H1 (cell line): ENCODE measurements around the gene MRPL55. TPM values are rescaled to one million over a fixed set of nuclear protein-coding genes. Genes with fewer than 3 reads are reported as not detected.
A peak's percentile ranks its signal among the peaks of the same experiment; 100 is the strongest.

Experiments used
- CTCF ChIA-PET: fragments of 300-600 bp; sonication (Branson Sonifier 250); formaldehyde crosslinking; loops from one replicate; lab custom pipeline; 2021; ENCODE audit not compliant: partially characterized antibody; lab: Charles Lee
- POLR2A ChIA-PET: fragments of 300-600 bp; sonication (Branson Sonifier 250); formaldehyde crosslinking; loops from one replicate; lab custom pipeline; 2021; ENCODE audit warnings: inconsistent platforms; ENCODE audit not compliant: partially characterized antibody; lab: Charles Lee
- DNase-seq, 2 experiments: peaks; one replicate each; pipeline versions ENCODE4 v3.0.0 to v3.0.0-alpha.2; 2010 to 2022; ENCODE audit warnings: low spot score in 2 of 2, low read depth in 1 of 2, mixed read lengths in 1 of 2
- FAIRE-seq: peaks from 2 replicates; lab custom pipeline; 2011; peaks lifted over from hg19 to GRCh38; lab: Jason Lieb, UNC
- H2AFZ ChIP-seq: 2 replicates; pipeline ENCODE4 v1.8.1; 2012; ENCODE audit warnings: low read length, inconsistent platforms
- H2AK5ac ChIP-seq: 2 replicates; pipeline ENCODE4 v1.6.1; 2013; ENCODE audit warnings: low read depth, low read length
- H2BK120ac ChIP-seq: replicated peaks from 2 replicates; pipeline ENCODE3; 2013; ENCODE audit warnings: low read depth, low read length, inconsistent platforms
- H2BK12ac ChIP-seq: 2 replicates; pipeline ENCODE4 v1.6.1; 2013; ENCODE audit warnings: low read depth, low read length
- H2BK15ac ChIP-seq: 2 replicates; pipeline ENCODE4 v1.6.1; 2013; ENCODE audit warnings: low read length
- H2BK20ac ChIP-seq: 2 replicates; pipeline ENCODE4 v1.6.1; 2013; ENCODE audit warnings: low read length
- H2BK5ac ChIP-seq: 2 replicates; pipeline ENCODE4 v1.6.1; 2013; ENCODE audit warnings: low read depth, low read length
- H3K14ac ChIP-seq: 2 replicates; pipeline ENCODE4 v1.6.1; 2013; ENCODE audit warnings: inconsistent platforms; ENCODE audit not compliant: insufficient read length
- H3K18ac ChIP-seq: 2 replicates; pipeline ENCODE4 v1.6.1; 2013; ENCODE audit warnings: low read length; ENCODE audit errors: extremely low read depth
- H3K23ac ChIP-seq: 2 replicates; pipeline ENCODE4 v1.6.1; 2013; ENCODE audit warnings: inconsistent platforms; ENCODE audit not compliant: insufficient read length
- H3K23me2 ChIP-seq: 2 replicates; pipeline ENCODE4 v1.6.1; 2013; ENCODE audit warnings: low read depth, low read length
- H3K27ac ChIP-seq: 2 replicates; pipeline ENCODE4 v1.6.1; 2011; ENCODE audit warnings: low read depth, low read length, inconsistent platforms
- H3K27me3 ChIP-seq, 4 experiments: replicated peaks in 1 of 4; 1 replicate in 1 of 4; 2 replicates in 3 of 4; pipeline versions ENCODE4 v1.6.1 to v1.8.1; 2011 to 2013; ENCODE audit warnings: low read length in 3 of 4, mild to moderate bottlenecking in 3 of 4, inconsistent platforms in 2 of 4, mixed read lengths in 2 of 4, moderate library complexity in 1 of 4; ENCODE audit not compliant: control insufficient read depth in 3 of 4, insufficient read depth in 3 of 4; ENCODE audit errors: extremely low read depth in 1 of 4
- H3K36me3 ChIP-seq, 4 experiments: 2 replicates each; pipeline versions ENCODE4 v1.6.1 to v1.8.1; 2011 to 2013; ENCODE audit warnings: mild to moderate bottlenecking in 4 of 4, low read length in 3 of 4, moderate library complexity in 2 of 4, control low read depth in 1 of 4, inconsistent platforms in 1 of 4; ENCODE audit not compliant: insufficient read depth in 4 of 4, control insufficient read depth in 2 of 4
- H3K4ac ChIP-seq: replicated peaks from 2 replicates; pipeline ENCODE3; 2013; ENCODE audit warnings: low read length, low read depth, mixed read lengths, inconsistent platforms; ENCODE audit not compliant: insufficient read length
- H3K4me1 ChIP-seq, 4 experiments: replicated peaks in 1 of 4; 1 replicate in 1 of 4; 2 replicates in 3 of 4; pipeline versions ENCODE4 v1.6.1 to v1.8.1; 2011 to 2013; ENCODE audit warnings: low read length in 3 of 4, inconsistent platforms in 2 of 4, mixed read lengths in 1 of 4; ENCODE audit not compliant: insufficient read depth in 4 of 4, control insufficient read depth in 3 of 4
- H3K4me2 ChIP-seq, 2 experiments: 2 replicates each; pipeline versions ENCODE4 v1.6.1 to v1.8.1; 2011 to 2013; ENCODE audit warnings: low read depth in 2 of 2, low read length in 2 of 2, control low read depth in 1 of 2, inconsistent platforms in 1 of 2, mild to moderate bottlenecking in 1 of 2; ENCODE audit not compliant: insufficient read depth in 1 of 2
- H3K4me3 ChIP-seq, 4 experiments: fragments of 200-600, 300-600 bp in 1 of 4; sonication (generic), shearing (Covaris generic), sonication (Bioruptor Twin) in 1 of 4; 2 replicates each; pipeline versions ENCODE4 v1.5.1 to v1.8.1; 2011 to 2016; ENCODE audit warnings: low read length in 4 of 4, low read depth in 3 of 4, control low read depth in 2 of 4, inconsistent platforms in 2 of 4, mild to moderate bottlenecking in 2 of 4, mixed read lengths in 1 of 4, moderate library complexity in 1 of 4; ENCODE audit not compliant: insufficient read depth in 2 of 4; ENCODE audit errors: extremely low read depth in 1 of 4
- H3K56ac ChIP-seq: replicated peaks from 2 replicates; pipeline ENCODE3; 2013; ENCODE audit warnings: low read depth, mild to moderate bottlenecking, mixed read lengths, low read length, inconsistent platforms; ENCODE audit not compliant: insufficient read length
- H3K79me1 ChIP-seq: 2 replicates; pipeline ENCODE4 v1.6.1; 2013; ENCODE audit warnings: low read depth, low read length, control low read depth
- H3K79me2 ChIP-seq, 2 experiments: 2 replicates each; pipeline versions ENCODE4 v1.6.1 to v1.8.1; 2012 to 2013; ENCODE audit warnings: low read length in 2 of 2, mild to moderate bottlenecking in 2 of 2, inconsistent platforms in 1 of 2; ENCODE audit not compliant: insufficient read depth in 2 of 2, control insufficient read depth in 1 of 2
- H3K9ac ChIP-seq, 4 experiments: replicated peaks in 1 of 4; 1 replicate in 1 of 4; 2 replicates in 3 of 4; pipeline versions ENCODE4 v1.6.1 to v1.8.1; 2011 to 2013; ENCODE audit warnings: low read depth in 3 of 4, low read length in 3 of 4, control low read depth in 2 of 4, mild to moderate bottlenecking in 2 of 4, moderate library complexity in 2 of 4, inconsistent platforms in 1 of 4; ENCODE audit errors: extremely low read depth in 1 of 4
- H3K9me3 ChIP-seq, 2 experiments: 2 replicates each; pipeline versions ENCODE4 v1.6.1 to v1.8.1; 2012 to 2013; ENCODE audit warnings: mild to moderate bottlenecking in 2 of 2, moderate library complexity in 2 of 2, control low read depth in 1 of 2, inconsistent platforms in 1 of 2, low read depth in 1 of 2, low read length in 1 of 2, mixed read lengths in 1 of 2; ENCODE audit not compliant: insufficient read depth in 2 of 2
- H4K20me1 ChIP-seq, 2 experiments: replicated peaks in 1 of 2; 2 replicates each; pipeline versions ENCODE3 to v1.8.1; 2011 to 2013; ENCODE audit warnings: inconsistent platforms in 2 of 2, low read length in 2 of 2, mild to moderate bottlenecking in 1 of 2; ENCODE audit not compliant: insufficient read depth in 2 of 2, control insufficient read depth in 1 of 2
- H4K5ac ChIP-seq: 2 replicates; pipeline ENCODE4 v1.6.1; 2013; ENCODE audit warnings: low read length, low read depth, mixed read lengths, inconsistent platforms; ENCODE audit not compliant: insufficient read length
- H4K8ac ChIP-seq: 2 replicates; pipeline ENCODE4 v1.8.0; 2013; ENCODE audit warnings: mild to moderate bottlenecking, moderate library complexity, low read length, inconsistent platforms; ENCODE audit not compliant: insufficient read depth; ENCODE audit errors: extremely low read depth
- H4K91ac ChIP-seq: replicated peaks from 2 replicates; pipeline ENCODE3; 2013; ENCODE audit warnings: low read length, mixed read lengths, inconsistent platforms; ENCODE audit not compliant: insufficient read length
- BACH1 ChIP-seq: IDR thresholded peaks from 2 replicates; pipeline ENCODE4 v1.6.1; 2012; ENCODE audit warnings: low read length, improper control_type of control experiment
- BCL11A ChIP-seq, 2 experiments: IDR thresholded peaks; one replicate each; pipeline ENCODE4 v1.6.1; 2011; ENCODE audit warnings: low read depth in 2 of 2, low read length in 2 of 2, mild to moderate bottlenecking in 2 of 2
- CBX5 ChIP-seq: fragments of 300-800, 300-1000 bp; sonication (generic); IDR thresholded peaks from 2 replicates; pipeline ENCODE4 v1.7.1; 2016; ENCODE audit warnings: antibody characterized with exemption, low read length, low read depth
- CHD2 ChIP-seq: IDR thresholded peaks from 2 replicates; pipeline ENCODE4 v1.6.1; 2012; ENCODE audit warnings: low read length, improper control_type of control experiment
- KDM1A ChIP-seq: fragments of 200-600, 300-600 bp; sonication (generic); IDR thresholded peaks from 2 replicates; pipeline ENCODE4 v1.7.1; 2016; ENCODE audit warnings: mild to moderate bottlenecking, low read length, borderline replicate concordance
- PHF8 ChIP-seq: fragments of 200-600 bp; sonication (generic); conservative IDR thresholded peaks from 2 replicates; pipeline ENCODE4 v1.7.1; 2012; ENCODE audit warnings: low read depth, mild to moderate bottlenecking, inconsistent platforms, low read length, moderate library complexity
- RAD21 ChIP-seq, 2 experiments: IDR thresholded peaks in 1 of 2; conservative IDR thresholded peaks in 1 of 2; 2 replicates each; pipeline ENCODE4 v1.6.1; 2011; ENCODE audit warnings: low read depth in 2 of 2, low read length in 2 of 2, improper control_type of control experiment in 1 of 2, inconsistent platforms in 1 of 2, mild to moderate bottlenecking in 1 of 2, moderate library complexity in 1 of 2
- SIN3A ChIP-seq, 2 experiments: IDR thresholded peaks in 1 of 2; conservative IDR thresholded peaks in 1 of 2; 2 replicates each; pipeline ENCODE4 v1.6.1; 2011 to 2012; ENCODE audit warnings: low read length in 2 of 2, improper control_type of control experiment in 1 of 2, low read depth in 1 of 2, mild to moderate bottlenecking in 1 of 2
- SIX5 ChIP-seq: IDR thresholded peaks from 2 replicates; pipeline ENCODE4 v1.6.1; 2011; ENCODE audit warnings: mild to moderate bottlenecking, low read depth, low read length
- WGBS, 2 experiments: shearing (Covaris generic) in 1 of 2; methylation state at CpG; one replicate each; pipeline versions ENCODE4 v1.1.6 to v1.1.7; 2013 to 2015; ENCODE audit warnings: low lambda C conversion rate in 2 of 2, mixed read lengths in 2 of 2, inconsistent platforms in 1 of 2, low coverage in 1 of 2, missing lambda C conversion rate in 1 of 2; ENCODE audit not compliant: insufficient replicate concordance in 2 of 2, insufficient coverage in 1 of 2, insufficient read length in 1 of 2; ENCODE audit errors: extremely low coverage in 1 of 2, missing lambda C conversion rate in 1 of 2; 5-methylcytosine and 5-hydroxymethylcytosine counted together
- polyA plus RNA-seq, 7 experiments: library from polyadenylated mRNA; depleted of rRNA in 3 of 7; stranded (reverse) in 5 of 7; unstranded in 2 of 7; fragments of >200 nt in 5 of 7; fragments of 200-250 nt in 2 of 7; gene quantifications; 1 replicate in 5 of 7; 2 replicates in 1 of 7; 4 replicates in 1 of 7; pipeline versions ENCODE4 v1.2.1 to v1.2.3, GENCODE V29; 2011 to 2013; ENCODE audit warnings: missing spikeins in 2 of 7, mixed read lengths in 2 of 7
- total RNA-seq: library from RNA; stranded (reverse); fragmentation: NEBNext Ultra II Directional; extraction: Animal tissue kit (Norgen Biotek cat#: 25700); gene quantifications from 2 replicates; pipeline ENCODE4 v1.2.1, GENCODE V29; 2021
- TF ChIP-seq, protein P1 (sequence below): IDR thresholded peaks from 2 replicates; pipeline ENCODE4 v1.6.1; 2011; ENCODE audit warnings: low read length, improper control_type of control experiment

Gene MRPL55
- total and polyA plus RNA-seq, 2 of the 8 experiments (the other 6 are each of a cell fraction or from before 2014, with no cell fraction given): 59.0 to 244 TPM

DNA sequence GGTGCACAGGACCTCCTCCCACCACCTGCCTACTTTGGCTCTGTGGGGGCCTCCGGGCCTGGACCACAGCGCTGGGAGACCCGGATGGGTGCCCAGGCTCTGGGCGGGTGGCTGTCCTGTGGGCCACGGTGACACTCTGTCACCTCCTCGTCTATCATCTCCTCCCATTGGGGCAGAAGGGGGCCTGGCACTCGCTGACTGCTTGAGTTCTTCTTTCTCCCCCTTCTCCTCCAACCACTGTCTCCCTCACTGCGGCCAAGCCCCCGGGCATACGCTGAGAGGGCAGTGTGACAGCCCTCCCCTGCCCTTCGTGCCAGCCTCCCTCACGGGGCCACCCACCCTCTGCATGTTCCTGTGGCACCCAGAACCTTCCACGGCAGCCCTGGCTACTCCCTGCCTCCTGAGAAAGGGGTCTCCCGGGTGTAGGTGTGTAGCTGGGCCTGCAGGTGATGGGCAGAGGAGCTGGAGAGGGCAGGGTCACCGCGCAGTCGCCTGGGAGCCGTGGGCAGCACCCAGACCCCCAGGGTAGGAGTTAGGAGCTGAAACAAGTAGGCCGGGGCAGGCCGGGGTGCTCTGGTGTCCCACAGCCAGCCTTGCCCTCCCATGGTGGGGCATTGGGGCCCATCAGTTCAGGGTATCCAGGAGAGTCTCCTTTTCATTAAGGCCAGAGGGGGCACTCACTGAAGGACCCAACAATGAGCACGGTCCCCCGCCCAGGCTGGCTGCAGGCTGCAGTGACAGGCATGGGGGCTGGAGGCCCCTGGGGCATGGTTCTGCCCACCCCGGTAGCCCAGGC is 35.8 kb downstream of the MRPL55 start:
- no peak overlapping the region for H3K9ac ChIP-seq
- DNase-seq (no peak), FAIRE-seq (no peak)
- POLR2A ChIA-PET: interaction anchor here (0.7 to 1.7 kb wide), 3 partner anchors 9 to 70 kb away, joined by 3 to 5 read pairs (median 5); partner anchors contain the start of gene ARF1
- no peak overlapping the region for H3K23ac ChIP-seq
- no peak overlapping the region for H4K5ac ChIP-seq
- CTCF ChIA-PET: interaction anchor here (1.1 to 6.2 kb wide), 13 partner anchors 8 to 74 kb away, joined by 3 to 115 read pairs (median 7); partner anchors contain the start of gene WNT3A
- H3K4ac ChIP-seq: no peak overlapping the region
- 82% methylated on average over 15 of the region's 23 CpGs; no CpG with 5 or more reads in 1 of the 2 experiments for WGBS, 2 experiments
- no peaks in the 10 kb centered on the region for H3K79me1 ChIP-seq
- H3K9me3 ChIP-seq: no peaks in the 10 kb centered on the region
- H2BK120ac ChIP-seq: no peak overlapping the region
- H3K18ac ChIP-seq: no peak overlapping the region
- H3K4me2 ChIP-seq: 0 out of 4 replicates have a peak overlapping the region, but pooled peaks of 1 of the 2 experiments have one; percentile 0
- H3K79me2 ChIP-seq: no peaks in the 10 kb centered on the region
- H3K14ac ChIP-seq: no peak overlapping the region
- H2BK15ac ChIP-seq: no peak overlapping the region
- no peak overlapping the region for H2BK5ac ChIP-seq
- peaks cover 21% of the 10 kb centered on the region; the same call in 1 of the 2 replicates for H3K23me2 ChIP-seq
- no peak overlapping the region for H4K8ac ChIP-seq
- H2BK20ac ChIP-seq: no peak overlapping the region
- H2BK12ac ChIP-seq: no peak overlapping the region
- H3K27me3 ChIP-seq: peaks cover 20 to 91% (median 85%) of the 10 kb centered on the region in 4 experiments
- H3K56ac ChIP-seq: no peak overlapping the region
- no peak overlapping the region for H4K91ac ChIP-seq
- peaks cover 2 to 24% of the 10 kb centered on the region in 2 experiments for H4K20me1 ChIP-seq
- H3K27ac ChIP-seq: no peak overlapping the region
- no peak overlapping the region for H2AFZ ChIP-seq
- H3K36me3 ChIP-seq: no peaks in the 10 kb centered on the region
- no peak overlapping the region for H3K4me3 ChIP-seq
- H3K4me1 ChIP-seq: peaks cover 0 to 10% (median 0%) of the 10 kb centered on the region in 4 experiments; a peak in 4 of 7 replicates
- H2AK5ac ChIP-seq: no peak overlapping the region
- TF ChIP-seq SIX5 (no peak), CHD2 (no peak), BCL11A (IDR thresholded peaks at IDR 0.05; ENCODE audit: low read depth in 2 of 2, low read length in 2 of 2) (no peak), CBX5 (no peak), SIN3A (conservative IDR thresholded peaks at IDR 0.05 in 1 of 2, IDR thresholded peaks at IDR 0.05 in 1 of 2; ENCODE audit: low read depth in 1 of 2, low read length in 2 of 2) (no peak), KDM1A (no peak), BACH1 (no peak), RAD21 (IDR thresholded peaks at IDR 0.05 in 1 of 2, conservative IDR thresholded peaks at IDR 0.05 in 1 of 2; ENCODE audit: low read depth in 2 of 2, low read length in 2 of 2) (no peak), PHF8 (no peak)
- TF ChIP-seq, protein P1, sequence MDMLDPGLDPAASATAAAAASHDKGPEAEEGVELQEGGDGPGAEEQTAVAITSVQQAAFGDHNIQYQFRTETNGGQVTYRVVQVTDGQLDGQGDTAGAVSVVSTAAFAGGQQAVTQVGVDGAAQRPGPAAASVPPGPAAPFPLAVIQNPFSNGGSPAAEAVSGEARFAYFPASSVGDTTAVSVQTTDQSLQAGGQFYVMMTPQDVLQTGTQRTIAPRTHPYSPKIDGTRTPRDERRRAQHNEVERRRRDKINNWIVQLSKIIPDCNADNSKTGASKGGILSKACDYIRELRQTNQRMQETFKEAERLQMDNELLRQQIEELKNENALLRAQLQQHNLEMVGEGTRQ: no peak
